Cardiac fibroblast (primary cell): ENCODE data around the gene NUF2.

Source experiments
- DNase-seq, 2 donors: peaks; one replicate each; pipeline versions ENCODE4 v3.0.0 to v3.0.0-alpha.2; 2010; ENCODE audit warnings: low read depth in 2 of 2
- H3K4me3 ChIP-seq, 2 donors: replicated peaks in 1 of 2; 1 replicate in 1 of 2; 2 replicates in 1 of 2; pipeline ENCODE4 v1.5.1; 2011; ENCODE audit warnings: low read depth in 2 of 2, low read length in 2 of 2, mild to moderate bottlenecking in 2 of 2, moderate library complexity in 1 of 2
- CTCF ChIP-seq: IDR thresholded peaks from one replicate; pipeline ENCODE4 v1.5.1; 2011; ENCODE audit warnings: low read depth, mild to moderate bottlenecking, low read length, inconsistent platforms

The NUF2 gene

GRCh38 chr1:163381487-163382184 is 59.9 kb downstream of the NUF2 start:
- no peak for DNase-seq
- H3K4me3 ChIP-seq: no peak overlapping the region
- no peak for TF ChIP-seq CTCF

GRCh38 chr1:163382395-163382794 is 60.6 kb downstream of the NUF2 start:
- no peak overlapping the region for H3K4me3 ChIP-seq
- no peak for TF ChIP-seq CTCF
- no peak for DNase-seq

GRCh38 chr1:163387146-163387545 is 65.4 kb downstream of the NUF2 start:
- DNase-seq: no peak
- TF ChIP-seq CTCF: no peak
- H3K4me3 ChIP-seq: no peak overlapping the region

- no peak for DNase-seq
- no peak overlapping the region for H3K4me3 ChIP-seq
- TF ChIP-seq CTCF: no peak
Measured at GRCh38 chr1:163388970-163389369, 67.2 kb downstream of the NUF2 start.

- TF ChIP-seq CTCF: no peak
- DNase-seq: no peak
- no peak overlapping the region for H3K4me3 ChIP-seq
Measured at GRCh38 chr1:163395790-163396189, 74.0 kb downstream of the NUF2 start.

- no peak for DNase-seq
Measured at GRCh38 chr1:163397451-163398200, 75.9 kb downstream of the NUF2 start.

More at GRCh38 chr1:163397451-163398200, 75.9 kb downstream of the NUF2 start:
- TF ChIP-seq CTCF: no peak
- H3K4me3 ChIP-seq: no peak overlapping the region
